IMR-90 (cell line): ENCODE results near the gene SNAP25. TPM values are rescaled to one million over a fixed set of nuclear protein-coding genes. Genes with fewer than 3 reads are reported as not detected.

ENCODE experiments used
- ATAC-seq: fragments of 200-7000 bp; cut with Tn5 transposase; 2 replicates; pipeline ENCODE4 v1.9.1; 2020; ENCODE audit warnings: low read depth, mild to moderate bottlenecking, moderate library complexity
- BruUV-seq: library from RNA; stranded (reverse); fragments of 400-500 nt; replicated peaks from 2 replicates; lab custom pipeline; 2021; lab: Mats Ljungman, UMichigan
- CTCF ChIA-PET: fragments of 300-600 bp; formaldehyde crosslinking; extraction: SDS; loops from one replicate; lab custom pipeline; 2021; ENCODE audit warnings: antibody characterized with exemption; lab: Yijun Ruan, JAX
- POLR2A ChIA-PET: fragments of 300-600 bp; sonication (Branson Sonifier 250); formaldehyde crosslinking; loops from one replicate; lab custom pipeline; 2022; ENCODE audit warnings: antibody characterized with exemption; ENCODE audit not compliant: unreplicated experiment; lab: Charles Lee
- DNase-seq: peaks from one replicate; pipeline ENCODE4 v3.0.0; 2013
- H2AFZ ChIP-seq: replicated peaks from 2 replicates; pipeline ENCODE3; 2013; ENCODE audit warnings: low read length, mild to moderate bottlenecking; ENCODE audit not compliant: poor library complexity
- H2AK5ac ChIP-seq: 2 replicates; pipeline ENCODE4 v1.6.1; 2013; ENCODE audit warnings: low read depth, low read length, inconsistent platforms
- H2AK9ac ChIP-seq: replicated peaks from 2 replicates; pipeline ENCODE3; 2013; ENCODE audit warnings: mild to moderate bottlenecking, low read depth, low read length, moderate library complexity; ENCODE audit not compliant: poor library complexity
- H2BK120ac ChIP-seq: 2 replicates; pipeline ENCODE4 v1.6.1; 2013; ENCODE audit warnings: low read depth, low read length, inconsistent platforms
- H2BK15ac ChIP-seq: 3 replicates; pipeline ENCODE4 v1.6.1; 2013; ENCODE audit warnings: low read depth, low read length, inconsistent platforms
- H2BK20ac ChIP-seq: 2 replicates; pipeline ENCODE4 v1.6.1; 2013; ENCODE audit warnings: low read depth, mild to moderate bottlenecking, inconsistent platforms, low read length, moderate library complexity
- H2BK5ac ChIP-seq: 2 replicates; pipeline ENCODE4 v1.6.1; 2013; ENCODE audit warnings: mild to moderate bottlenecking, low read depth, low read length, inconsistent platforms; ENCODE audit not compliant: poor library complexity, severe bottlenecking
- H3K14ac ChIP-seq: replicated peaks from 2 replicates; pipeline ENCODE4 v1.6.1; 2013; ENCODE audit warnings: low read depth, low read length, inconsistent platforms
- H3K18ac ChIP-seq: 2 replicates; pipeline ENCODE4 v1.6.1; 2013; ENCODE audit warnings: low read depth, low read length, control low read depth
- H3K23ac ChIP-seq: 2 replicates; pipeline ENCODE4 v1.6.1; 2013; ENCODE audit warnings: low read depth, low read length, inconsistent platforms
- H3K27ac ChIP-seq: 2 replicates; pipeline ENCODE4 v1.5.1; 2013; ENCODE audit warnings: mild to moderate bottlenecking, control low read depth, low read length; ENCODE audit not compliant: insufficient read depth
- H3K27me3 ChIP-seq: 2 replicates; pipeline ENCODE4 v1.6.1; 2013; ENCODE audit warnings: low read length; ENCODE audit not compliant: control insufficient read depth, insufficient read depth
- H3K36me3 ChIP-seq: 2 replicates; pipeline ENCODE4 v1.6.1; 2013; ENCODE audit warnings: low read length, mixed read lengths; ENCODE audit not compliant: control insufficient read depth, insufficient read depth
- H3K4ac ChIP-seq: 2 replicates; pipeline ENCODE4 v1.6.1; 2013; ENCODE audit warnings: low read depth, low read length, inconsistent platforms
- H3K4me1 ChIP-seq: 2 replicates; pipeline ENCODE4 v1.6.1; 2013; ENCODE audit warnings: low read length, mixed read lengths; ENCODE audit not compliant: control insufficient read depth, insufficient read depth
- H3K4me2 ChIP-seq: 2 replicates; pipeline ENCODE4 v1.6.1; 2013; ENCODE audit warnings: low read depth, mild to moderate bottlenecking, control low read depth, low read length, moderate library complexity
- H3K4me3 ChIP-seq: 2 replicates; pipeline ENCODE4 v1.5.1; 2013; ENCODE audit warnings: low read depth, mild to moderate bottlenecking, control low read depth, low read length, moderate library complexity; ENCODE audit not compliant: insufficient read depth
- H3K56ac ChIP-seq: 2 replicates; pipeline ENCODE4 v1.6.1; 2013; ENCODE audit warnings: low read length, inconsistent platforms; ENCODE audit not compliant: insufficient read depth; ENCODE audit errors: extremely low read depth
- H3K79me1 ChIP-seq, 2 experiments: 2 replicates each; pipeline ENCODE4 v1.6.1; 2013; ENCODE audit warnings: low read length in 2 of 2, inconsistent platforms in 1 of 2, low read depth in 1 of 2
- H3K9ac ChIP-seq: 2 replicates; pipeline ENCODE4 v1.6.1; 2013; ENCODE audit warnings: low read depth, low read length, control low read depth
- H3K9me1 ChIP-seq: 2 replicates; pipeline ENCODE4 v1.6.1; 2013; ENCODE audit warnings: low read length, inconsistent platforms; ENCODE audit not compliant: insufficient read depth
- H3K9me3 ChIP-seq: 2 replicates; pipeline ENCODE4 v1.6.1; 2013; ENCODE audit warnings: low read length; ENCODE audit not compliant: control insufficient read depth, insufficient read depth
- H4K20me1 ChIP-seq: 2 replicates; pipeline ENCODE4 v1.6.1; 2013; ENCODE audit warnings: low read length, inconsistent platforms; ENCODE audit not compliant: insufficient read depth
- H4K5ac ChIP-seq: 2 replicates; pipeline ENCODE4 v1.6.1; 2013; ENCODE audit warnings: mild to moderate bottlenecking, low read depth, low read length, control low read depth
- H4K8ac ChIP-seq, 2 experiments: 2 replicates each; pipeline ENCODE4 v1.6.1; 2013; ENCODE audit warnings: low read depth in 2 of 2, low read length in 2 of 2, control low read depth in 1 of 2, inconsistent platforms in 1 of 2
- H4K91ac ChIP-seq: 2 replicates; pipeline ENCODE4 v1.6.1; 2013; ENCODE audit warnings: low read depth, low read length, inconsistent platforms; ENCODE audit not compliant: insufficient read depth
- POLR2A ChIP-seq: IDR thresholded peaks from 2 replicates; pipeline ENCODE4 v1.6.1; 2012; ENCODE audit warnings: mild to moderate bottlenecking, low read depth, low read length
- WGBS, 2 experiments: methylation state at CpG; one replicate each; pipeline versions ENCODE4 v1.1.5 to v1.1.7; 2013; ENCODE audit warnings: missing lambda C conversion rate in 2 of 2; ENCODE audit not compliant: insufficient read length in 1 of 2; ENCODE audit errors: extremely low coverage in 2 of 2; 5-methylcytosine and 5-hydroxymethylcytosine counted together
- dilution Hi-C: fragments of 300-500 bp; cut with HindIII; formaldehyde crosslinking; loops from one replicate; pipeline ENCODE4 v1.14.3; 2018; ENCODE audit warnings: low sequenced_read_pairs; ENCODE audit not compliant: unreplicated experiment
- in situ Hi-C: fragments of 300-500 bp; cut with MboI; formaldehyde crosslinking; loops from 3 replicates; pipeline ENCODE4 v1.14.3; 2019; ENCODE audit warnings: low sequenced_read_pairs, inconsistent platforms, mixed read lengths
- intact Hi-C: fragments of 100-400 bp; cut with micrococcal nuclease; formaldehyde crosslinking; loops from 2 replicates; pipeline ENCODE4 v1.10.0; 2022
- polyA plus RNA-seq, 3 experiments: library from polyadenylated mRNA; depleted of rRNA; stranded (reverse); fragments of >200 nt; gene quantifications; 2 replicates each; pipeline ENCODE4 v1.2.3, GENCODE V29; 2012; ENCODE audit warnings: low replicate concordance in 1 of 3
- total RNA-seq: library from RNA; depleted of rRNA; stranded (reverse); fragments of >200 nt; gene quantifications from 2 replicates; pipeline ENCODE4 v1.2.3, GENCODE V29; 2012

SNAP25 gene
- total and polyA plus RNA-seq, 2 of the 4 experiments (the other 2 are of a cell fraction): 1.1 to 2.8 TPM

GRCh38 chr20:10278412-10278811 is 59.8 kb downstream of the SNAP25 start:
- Histone ChIP-seq H3K4me1 (peaks cover 5% of the 10 kb centered on the region), H2AK5ac (no peak overlapping the region), H4K5ac (no peak overlapping the region), H3K56ac (no peak overlapping the region), H3K9me1 (no peaks in the 10 kb centered on the region), H3K18ac (no peak overlapping the region), H4K20me1 (no peaks in the 10 kb centered on the region), H2BK15ac (no peak overlapping the region), H3K36me3 (peaks cover 3% of the 10 kb centered on the region; the same call in 1 of the 2 replicates), H4K8ac (no peak overlapping the region), H3K4me3 (no peak overlapping the region), H3K27ac (no peak overlapping the region), H2BK120ac (no peak overlapping the region), H3K79me1 (no peaks in the 10 kb centered on the region), H3K23ac (no peak overlapping the region), H3K9ac (no peak overlapping the region), H3K14ac (no peak overlapping the region), H2BK20ac (no peak overlapping the region), H3K27me3 (no peaks in the 10 kb centered on the region), H2AK9ac (no peak overlapping the region), H3K4ac (no peak overlapping the region), H3K4me2 (no peak overlapping the region), H4K91ac (no peak overlapping the region), H2BK5ac (no peak overlapping the region), H3K9me3 (no peaks in the 10 kb centered on the region), H2AFZ (no peak overlapping the region)
- BruUV-seq: no TSS peak
- in situ Hi-C loops (no loop called here), intact Hi-C loops (no loop called here), dilution Hi-C loops (no loop called here)
- POLR2A ChIA-PET: interaction anchor here (0.5 kb wide), 1 partner anchor 12 kb away, joined by 6 read pairs; no protein-coding TSS in a partner anchor
- CTCF ChIA-PET: no interaction called here
- ATAC-seq (no peak), DNase-seq (no peak)
- no peak for TF ChIP-seq POLR2A
- no CpG with 5 or more reads among the region's 4 CpGs for WGBS, 2 experiments
